Type B pancreatic cell (in vitro differentiated cells): Measurements from ENCODE around the gene DNAH9. TPM values are rescaled to one million over a fixed set of nuclear protein-coding genes. Genes with fewer than 3 reads are reported as not detected.

Source experiments
- DNase-seq: peaks from one replicate; pipeline ENCODE4 v3.0.0; 2021; ENCODE audit warnings: mixed read lengths; ENCODE audit not compliant: unreplicated experiment; ENCODE audit errors: extremely low spot score
- H3K27ac Mint-ChIP-seq: 2 replicates; pipeline ENCODE4 v1.8.0; 2021; ENCODE audit warnings: mild to moderate bottlenecking, mixed read lengths
- H3K27me3 Mint-ChIP-seq: 2 replicates; pipeline ENCODE4 v1.8.0; 2021; ENCODE audit warnings: mixed read lengths
- H3K36me3 Mint-ChIP-seq: 2 replicates; pipeline ENCODE4 v1.8.0; 2021; ENCODE audit warnings: mixed read lengths
- H3K4me1 Mint-ChIP-seq: one replicate; pipeline ENCODE4 v1.8.0; 2021; ENCODE audit warnings: mixed read lengths; ENCODE audit not compliant: unreplicated experiment
- H3K4me3 Mint-ChIP-seq: 2 replicates; pipeline ENCODE4 v1.8.0; 2021; ENCODE audit warnings: mild to moderate bottlenecking, mixed read lengths
- H3K9me3 Mint-ChIP-seq: 2 replicates; pipeline ENCODE4 v1.8.0; 2021; ENCODE audit warnings: mixed read lengths
- total RNA-seq: library from RNA; stranded (reverse); gene quantifications from 2 replicates; pipeline ENCODE4 v1.2.1, GENCODE V29; 2021; ENCODE audit warnings: low replicate concordance
- TF ChIP-seq, protein P1 (sequence below): fragments of 200-600 bp; sonication (generic); conservative IDR thresholded peaks from 2 replicates; pipeline ENCODE4 v1.5.0; 2021; ENCODE audit warnings: antibody characterized with exemption, mild to moderate bottlenecking

DNAH9 gene
- total RNA-seq, 1 donor from 2014 or later: 6.2 TPM

DNA sequence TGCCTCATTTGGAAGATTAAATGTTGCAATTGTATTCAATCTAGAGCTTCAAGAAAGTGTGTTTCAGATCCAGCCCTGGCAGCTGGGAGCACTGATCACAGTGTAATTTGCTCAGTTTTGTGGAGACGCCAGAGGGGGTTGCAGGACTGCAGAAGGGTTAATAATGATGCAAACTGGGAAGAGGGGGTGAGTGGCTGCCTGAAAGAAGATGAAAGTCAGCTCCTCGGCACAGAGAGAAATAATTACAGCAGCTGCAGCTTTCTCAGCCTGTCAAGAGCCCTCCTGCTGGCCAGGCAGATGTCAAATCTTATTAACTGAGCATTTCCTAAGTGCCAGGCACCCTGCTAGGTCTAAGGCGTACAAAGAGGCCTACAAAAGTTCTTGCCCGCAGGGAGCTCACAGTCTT is 301.3 kb downstream of the DNAH9 start:
- H3K9me3 Mint-ChIP-seq: peaks cover 5% of the 10 kb centered on the region
- TF ChIP-seq, protein P1, sequence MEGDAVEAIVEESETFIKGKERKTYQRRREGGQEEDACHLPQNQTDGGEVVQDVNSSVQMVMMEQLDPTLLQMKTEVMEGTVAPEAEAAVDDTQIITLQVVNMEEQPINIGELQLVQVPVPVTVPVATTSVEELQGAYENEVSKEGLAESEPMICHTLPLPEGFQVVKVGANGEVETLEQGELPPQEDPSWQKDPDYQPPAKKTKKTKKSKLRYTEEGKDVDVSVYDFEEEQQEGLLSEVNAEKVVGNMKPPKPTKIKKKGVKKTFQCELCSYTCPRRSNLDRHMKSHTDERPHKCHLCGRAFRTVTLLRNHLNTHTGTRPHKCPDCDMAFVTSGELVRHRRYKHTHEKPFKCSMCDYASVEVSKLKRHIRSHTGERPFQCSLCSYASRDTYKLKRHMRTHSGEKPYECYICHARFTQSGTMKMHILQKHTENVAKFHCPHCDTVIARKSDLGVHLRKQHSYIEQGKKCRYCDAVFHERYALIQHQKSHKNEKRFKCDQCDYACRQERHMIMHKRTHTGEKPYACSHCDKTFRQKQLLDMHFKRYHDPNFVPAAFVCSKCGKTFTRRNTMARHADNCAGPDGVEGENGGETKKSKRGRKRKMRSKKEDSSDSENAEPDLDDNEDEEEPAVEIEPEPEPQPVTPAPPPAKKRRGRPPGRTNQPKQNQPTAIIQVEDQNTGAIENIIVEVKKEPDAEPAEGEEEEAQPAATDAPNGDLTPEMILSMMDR: peak; percentile 26
- H3K4me1 Mint-ChIP-seq: peaks cover 5% of the 10 kb centered on the region
- no peak for DNase-seq
- no peak overlapping the region for H3K27ac Mint-ChIP-seq
- no peaks in the 10 kb centered on the region for H3K36me3 Mint-ChIP-seq
- H3K27me3 Mint-ChIP-seq: no peaks in the 10 kb centered on the region
- H3K4me3 Mint-ChIP-seq: no peak overlapping the region

DNA sequence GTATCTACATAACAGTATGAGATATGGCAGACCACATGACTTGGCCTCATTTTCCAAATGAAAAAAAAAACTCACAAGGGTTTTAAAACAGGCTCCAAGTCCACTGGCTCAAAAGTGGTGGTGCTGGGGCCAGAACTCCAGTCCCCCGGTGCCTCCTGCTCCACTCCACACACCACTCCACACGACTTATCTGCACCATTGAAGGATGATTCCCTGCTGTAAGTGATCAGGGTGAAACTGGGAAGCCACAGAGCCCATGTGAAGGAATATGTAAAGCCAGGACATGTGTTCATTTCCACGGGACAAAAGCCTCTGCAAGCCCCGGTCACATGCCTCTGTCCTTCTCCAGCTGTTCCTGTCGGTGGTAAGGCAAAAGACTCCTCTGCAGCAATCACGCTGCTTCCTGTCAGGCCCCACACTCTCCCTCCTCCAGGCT is 301.8 kb downstream of the DNAH9 start:
- peaks cover 5% of the 10 kb centered on the region for H3K9me3 Mint-ChIP-seq
- TF ChIP-seq, protein P1: no peak
- no peak for DNase-seq
- H3K27me3 Mint-ChIP-seq: no peaks in the 10 kb centered on the region
- no peak overlapping the region for H3K27ac Mint-ChIP-seq
- no peaks in the 10 kb centered on the region for H3K36me3 Mint-ChIP-seq
- no peak overlapping the region for H3K4me3 Mint-ChIP-seq
- H3K4me1 Mint-ChIP-seq: peaks cover 5% of the 10 kb centered on the region

DNA sequence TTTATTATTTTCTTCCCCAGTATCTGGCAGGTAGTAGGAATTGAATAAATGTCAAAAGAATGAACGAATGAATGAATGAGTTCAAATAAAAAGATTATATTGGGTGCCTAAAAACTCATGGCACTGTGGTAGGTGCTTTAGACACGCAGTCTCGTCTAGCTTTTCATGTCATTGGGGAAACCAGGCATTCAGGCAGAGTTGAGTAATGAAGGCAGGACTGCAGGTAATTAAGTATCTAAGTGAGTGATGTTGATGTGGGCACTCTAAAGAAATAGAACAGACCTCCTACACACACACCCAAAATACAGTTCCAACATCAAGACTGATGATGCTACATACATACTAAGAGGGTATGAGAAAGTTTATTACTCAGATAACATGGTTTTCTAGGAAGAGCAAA is 302.4 kb downstream of the DNAH9 start:
- Mint-ChIP-seq H3K4me1 (peaks cover 5% of the 10 kb centered on the region), H3K27ac (no peak overlapping the region), H3K4me3 (no peak overlapping the region), H3K27me3 (no peaks in the 10 kb centered on the region), H3K9me3 (peaks cover 5% of the 10 kb centered on the region), H3K36me3 (no peaks in the 10 kb centered on the region)
- TF ChIP-seq, protein P1: no peak
- no peak for DNase-seq

DNA sequence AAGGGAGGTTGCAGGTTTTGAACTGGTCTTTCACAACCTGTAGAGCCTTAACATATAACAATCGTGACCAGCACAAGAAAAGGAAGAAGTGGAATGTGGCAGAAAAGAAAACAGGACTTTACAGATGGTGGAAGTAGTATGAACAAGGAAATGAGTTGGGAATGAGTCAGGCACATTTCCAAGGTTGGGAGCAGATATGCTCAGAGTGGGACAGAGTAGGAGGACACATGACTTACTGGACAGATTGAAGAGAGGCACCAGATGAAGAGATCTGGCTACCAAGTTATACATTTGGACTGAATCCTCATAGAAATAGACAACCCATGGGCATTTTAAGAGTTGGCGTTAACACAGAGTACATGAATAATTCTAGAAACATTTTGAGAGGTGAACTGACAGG is 303.7 kb downstream of the DNAH9 start:
- DNase-seq: no peak
- Mint-ChIP-seq H3K36me3 (no peaks in the 10 kb centered on the region), H3K4me1 (peaks cover 5% of the 10 kb centered on the region), H3K4me3 (no peak overlapping the region), H3K27ac (no peak overlapping the region), H3K9me3 (peaks cover 5% of the 10 kb centered on the region), H3K27me3 (no peaks in the 10 kb centered on the region)
- TF ChIP-seq, protein P1: no peak

DNA sequence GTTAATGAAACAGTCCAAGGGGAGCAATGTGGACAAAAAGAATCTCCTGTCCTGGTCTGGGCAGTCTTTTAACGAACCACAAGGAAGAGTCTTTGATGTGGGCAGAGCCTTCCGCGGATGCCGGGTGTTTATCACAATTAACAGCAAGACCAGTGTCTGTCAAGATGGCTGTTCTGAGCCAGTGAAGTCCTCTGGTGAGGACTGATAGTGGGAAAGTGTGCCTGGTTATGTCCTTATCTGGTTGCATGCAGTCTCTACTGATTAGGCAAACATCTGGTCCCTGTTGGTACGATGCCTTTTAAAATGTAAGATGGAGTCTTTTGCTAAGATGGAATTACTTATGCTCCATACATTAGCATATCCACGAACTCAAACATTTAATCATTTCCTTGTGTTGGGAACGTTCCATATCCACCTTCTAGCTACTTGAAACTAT is 310.5 kb downstream of the DNAH9 start:
- Mint-ChIP-seq H3K4me3 (no peak overlapping the region), H3K27me3 (no peaks in the 10 kb centered on the region)

More for the DNA sequence above, 310.5 kb downstream of the DNAH9 start:
- no peaks in the 10 kb centered on the region for H3K36me3 Mint-ChIP-seq
- no peaks in the 10 kb centered on the region for H3K9me3 Mint-ChIP-seq
- no peaks in the 10 kb centered on the region for H3K4me1 Mint-ChIP-seq
- TF ChIP-seq, protein P1: no peak
- H3K27ac Mint-ChIP-seq: no peak overlapping the region
- DNase-seq: no peak
